DND-41 (cell line): ENCODE measurements around the gene RUNX1.

Source experiments
- ATAC-seq: fragments of 200-7000 bp; cut with Tn5 transposase; 3 replicates; pipeline ENCODE4 v1.9.1; 2021; ENCODE audit warnings: low read depth; ENCODE audit not compliant: insufficient read depth
- DNase-seq: peaks from one replicate; pipeline ENCODE4 v3.0.0-alpha.2; 2020
- H2AFZ ChIP-seq: 2 replicates; pipeline ENCODE4 v1.6.0; 2012; ENCODE audit warnings: low read depth, low read length
- H3K27ac ChIP-seq: 2 replicates; pipeline ENCODE4 v1.5.1; 2012; ENCODE audit warnings: low read length, inconsistent platforms
- H3K27me3 ChIP-seq: fragments of 200-600 bp; sonication (generic); 2 replicates; pipeline ENCODE4 v1.6.0; 2012; ENCODE audit warnings: low read length, mild to moderate bottlenecking, inconsistent platforms; ENCODE audit not compliant: insufficient read depth, poor library complexity
- H3K36me3 ChIP-seq: 2 replicates; pipeline ENCODE4 v1.5.1; 2012; ENCODE audit warnings: low read length, inconsistent platforms; ENCODE audit not compliant: insufficient read depth
- H3K4me1 ChIP-seq: 2 replicates; pipeline ENCODE4 v1.5.1; 2012; ENCODE audit warnings: mild to moderate bottlenecking, low read length; ENCODE audit not compliant: insufficient read depth
- H3K4me2 ChIP-seq: 2 replicates; pipeline ENCODE4 v1.6.0; 2012; ENCODE audit warnings: mild to moderate bottlenecking, moderate library complexity, low read length, inconsistent platforms; ENCODE audit not compliant: insufficient read depth
- H3K4me3 ChIP-seq, 2 experiments: fragments of 200-600 bp in 1 of 2; shearing (Covaris generic) in 1 of 2; 2 replicates each; pipeline ENCODE4 v1.5.1; 2012 to 2016; ENCODE audit warnings: inconsistent platforms in 2 of 2, low read length in 2 of 2, mild to moderate bottlenecking in 2 of 2, low read depth in 1 of 2, moderate library complexity in 1 of 2
- H3K79me2 ChIP-seq: 2 replicates; pipeline ENCODE4 v1.6.0; 2012; ENCODE audit warnings: low read length, inconsistent platforms; ENCODE audit not compliant: insufficient read depth
- H3K9ac ChIP-seq: 2 replicates; pipeline ENCODE4 v1.6.0; 2012; ENCODE audit warnings: low read depth, mild to moderate bottlenecking, inconsistent platforms, low read length, moderate library complexity
- H3K9me3 ChIP-seq: 2 replicates; pipeline ENCODE4 v1.5.1; 2012; ENCODE audit warnings: low read length, moderate library complexity, mild to moderate bottlenecking, inconsistent platforms; ENCODE audit not compliant: insufficient read depth, severe bottlenecking
- H4K20me1 ChIP-seq: 2 replicates; pipeline ENCODE4 v1.6.0; 2012; ENCODE audit warnings: low read length; ENCODE audit not compliant: insufficient read depth
- CTCF ChIP-seq: IDR thresholded peaks from 2 replicates; pipeline ENCODE4 v1.5.1; 2012; ENCODE audit warnings: borderline replicate concordance, low read length, moderate library complexity, mild to moderate bottlenecking; ENCODE audit not compliant: poor library complexity, severe bottlenecking; ENCODE audit errors: extremely low read depth
- EZH2 ChIP-seq: IDR thresholded peaks from 3 replicates; pipeline ENCODE4 v1.6.1; 2012; ENCODE audit warnings: borderline replicate concordance, low read depth, mild to moderate bottlenecking, moderate library complexity, low read length, inconsistent platforms; ENCODE audit not compliant: severe bottlenecking

The RUNX1 gene

DNA sequence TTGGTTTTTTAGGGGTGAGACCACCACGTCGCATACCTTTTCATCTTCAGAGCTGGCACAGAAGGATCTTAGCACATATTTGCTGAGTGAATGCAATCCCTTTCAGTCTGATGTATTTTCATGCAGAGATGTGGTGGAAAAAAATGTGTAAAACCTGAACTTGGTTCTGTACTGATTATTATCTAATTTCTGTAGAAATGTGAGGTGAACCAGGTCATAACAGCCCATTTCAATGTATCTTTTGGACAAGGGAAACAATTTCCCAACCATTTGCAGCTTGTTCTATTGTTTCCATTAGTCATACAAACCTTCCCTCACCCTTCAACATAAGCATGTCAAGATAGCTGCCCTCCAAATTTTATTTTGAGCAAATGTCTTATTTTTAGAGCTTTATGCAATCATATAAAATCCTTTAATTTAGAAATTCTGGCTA, 46.8 kb upstream of the RUNX1 start:
- Histone ChIP-seq H2AFZ (no peak overlapping the region), H3K4me1 (no peaks in the 10 kb centered on the region), H3K9ac (no peak overlapping the region), H3K27me3 (no peaks in the 10 kb centered on the region), H3K9me3 (no peaks in the 10 kb centered on the region), H3K4me3 (no peak overlapping the region), H3K79me2 (no peaks in the 10 kb centered on the region), H4K20me1 (no peaks in the 10 kb centered on the region), H3K4me2 (no peak overlapping the region), H3K36me3 (no peaks in the 10 kb centered on the region), H3K27ac (no peak overlapping the region)
- no peak for TF ChIP-seq EZH2
- no peak for TF ChIP-seq CTCF
- ATAC-seq (no peak), DNase-seq (no peak)

DNA sequence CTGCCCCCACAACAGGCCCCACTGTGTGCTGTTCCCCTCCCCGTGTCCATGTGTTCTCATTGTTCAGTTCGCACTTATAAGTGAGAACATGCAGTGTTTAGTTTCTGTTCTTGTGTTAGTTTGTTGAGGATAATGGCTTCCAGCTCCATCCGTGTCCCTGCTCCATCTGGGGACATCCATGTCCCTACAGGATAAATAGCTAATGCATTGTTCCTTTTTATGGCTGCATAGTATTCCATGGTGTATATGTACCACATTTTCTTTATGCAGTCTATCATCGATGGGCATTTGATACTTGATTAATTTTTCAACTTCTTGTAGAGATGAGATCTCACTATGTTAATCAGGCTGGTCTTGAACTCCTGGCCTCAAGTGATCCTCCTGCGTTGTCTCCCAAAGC, 44.4 kb upstream of the RUNX1 start:
- no peak for TF ChIP-seq CTCF
- no peak for TF ChIP-seq EZH2
- Histone ChIP-seq H3K9ac (no peak overlapping the region), H4K20me1 (no peaks in the 10 kb centered on the region), H3K27ac (no peak overlapping the region), H3K79me2 (no peaks in the 10 kb centered on the region), H3K27me3 (no peaks in the 10 kb centered on the region), H2AFZ (no peak overlapping the region), H3K36me3 (no peaks in the 10 kb centered on the region), H3K4me3 (no peak overlapping the region), H3K9me3 (no peaks in the 10 kb centered on the region), H3K4me1 (no peaks in the 10 kb centered on the region), H3K4me2 (no peak overlapping the region)
- DNase-seq (no peak), ATAC-seq (no peak)

GRCh38 chr21:35091496-35091895, 42.4 kb upstream of the RUNX1 start:
- TF ChIP-seq EZH2: no peak
- TF ChIP-seq CTCF: no peak
- no peaks in the 10 kb centered on the region for H3K4me1 ChIP-seq
- H3K27ac ChIP-seq: no peak overlapping the region
- no peaks in the 10 kb centered on the region for H3K79me2 ChIP-seq
- no peaks in the 10 kb centered on the region for H3K27me3 ChIP-seq
- no peak for DNase-seq
- H4K20me1 ChIP-seq: no peaks in the 10 kb centered on the region
- no peaks in the 10 kb centered on the region for H3K36me3 ChIP-seq
- no peak overlapping the region for H3K4me2 ChIP-seq
- H3K4me3 ChIP-seq: no peak overlapping the region
- ATAC-seq: no peak
- no peak overlapping the region for H2AFZ ChIP-seq
- no peaks in the 10 kb centered on the region for H3K9me3 ChIP-seq
- no peak overlapping the region for H3K9ac ChIP-seq

- H3K9ac ChIP-seq: no peak overlapping the region
- H3K4me2 ChIP-seq: no peak overlapping the region
- no peaks in the 10 kb centered on the region for H3K36me3 ChIP-seq
- no peaks in the 10 kb centered on the region for H3K9me3 ChIP-seq
- no peaks in the 10 kb centered on the region for H3K27me3 ChIP-seq
- ATAC-seq (no peak), DNase-seq (no peak)
- no peak overlapping the region for H3K27ac ChIP-seq
- TF ChIP-seq CTCF: no peak
- H2AFZ ChIP-seq: no peak overlapping the region
- no peaks in the 10 kb centered on the region for H4K20me1 ChIP-seq
- no peaks in the 10 kb centered on the region for H3K79me2 ChIP-seq
- no peak overlapping the region for H3K4me3 ChIP-seq
- H3K4me1 ChIP-seq: no peaks in the 10 kb centered on the region
Measured at GRCh38 chr21:35090403-35090802, 41.3 kb upstream of the RUNX1 start.
